Measurements from ENCODE around the gene OR6J1.

The OR6J1 gene

GRCh38 chr14:22671622-22672021 is 27.5 kb upstream of the OR6J1 start:
- no peaks in the 10 kb centered on the region for H3K36me3 ChIP-seq (ENCODE audit: control insufficient read depth, low read length)
- TF ChIP-seq CTCF (IDR thresholded peaks at IDR 0.05; ENCODE audit: low read depth, low read length, poor library complexity, severe bottlenecking) (no peak), EZH2phosphoT487 (IDR thresholded peaks at IDR 0.05; ENCODE audit: borderline replicate concordance, low read length) (no peak)
- peaks cover 4% of the 10 kb centered on the region; the same call in 1 of the 2 replicates for H3K9me3 ChIP-seq (ENCODE audit: control insufficient read depth, insufficient read depth, low read length)
- H3K4me1 ChIP-seq (ENCODE audit: control insufficient read depth, low read length), result no peaks in the 10 kb centered on the region
- H3K4me2 ChIP-seq (ENCODE audit: low read length), result no peak overlapping the region
- peaks cover 2% of the 10 kb centered on the region; the same call in 1 of the 2 replicates for H3K27me3 ChIP-seq (ENCODE audit: control insufficient read depth, low read length)
- H3K9me2 ChIP-seq (replicated peaks; ENCODE audit: control insufficient read depth, low read length), result no peaks in the 10 kb centered on the region
- no peak overlapping the region for H3K27ac ChIP-seq (ENCODE audit: low read depth, low read length)
- H3K79me2 ChIP-seq (ENCODE audit: control insufficient read depth, low read length), result no peaks in the 10 kb centered on the region
- H3F3A ChIP-seq (ENCODE audit: control insufficient read depth, insufficient read depth), result no peaks in the 10 kb centered on the region
- no peaks in the 10 kb centered on the region for H4K20me1 ChIP-seq (ENCODE audit: control insufficient read depth, insufficient read depth, low read depth, low read length)
- no peak overlapping the region for H3K4me3 ChIP-seq (ENCODE audit: low read length)

- TF ChIP-seq EZH2phosphoT487 (IDR thresholded peaks at IDR 0.05; ENCODE audit: borderline replicate concordance, low read length), result no peak
- no peak for TF ChIP-seq CTCF (IDR thresholded peaks at IDR 0.05; ENCODE audit: low read depth, low read length, poor library complexity, severe bottlenecking)
- no peaks in the 10 kb centered on the region for H3K9me2 ChIP-seq (replicated peaks; ENCODE audit: control insufficient read depth, low read length)
- no peak overlapping the region for H3K4me2 ChIP-seq (ENCODE audit: low read length)
- H3K4me1 ChIP-seq (ENCODE audit: control insufficient read depth, low read length), result no peaks in the 10 kb centered on the region
- H3K27ac ChIP-seq (ENCODE audit: low read depth, low read length), result no peak overlapping the region
- no peak overlapping the region for H3K4me3 ChIP-seq (ENCODE audit: low read length)
- H4K20me1 ChIP-seq (ENCODE audit: control insufficient read depth, insufficient read depth, low read depth, low read length), result no peaks in the 10 kb centered on the region
- peaks cover 4% of the 10 kb centered on the region; the same call in 1 of the 2 replicates for H3K9me3 ChIP-seq (ENCODE audit: control insufficient read depth, insufficient read depth, low read length)
- no peaks in the 10 kb centered on the region for H3K79me2 ChIP-seq (ENCODE audit: control insufficient read depth, low read length)
- no peaks in the 10 kb centered on the region for H3F3A ChIP-seq (ENCODE audit: control insufficient read depth, insufficient read depth)
- H3K27me3 ChIP-seq (ENCODE audit: control insufficient read depth, low read length), result peaks cover 2% of the 10 kb centered on the region; the same call in 1 of the 2 replicates
- H3K36me3 ChIP-seq (ENCODE audit: control insufficient read depth, low read length), result no peaks in the 10 kb centered on the region
Observed at GRCh38 chr14:22668863-22669262, 24.7 kb upstream of the OR6J1 start.

- Histone ChIP-seq H3K4me1 (ENCODE audit: control insufficient read depth, low read length) (no peaks in the 10 kb centered on the region), H3K36me3 (ENCODE audit: control insufficient read depth, low read length) (no peaks in the 10 kb centered on the region), H3K9me2 (replicated peaks; ENCODE audit: control insufficient read depth, low read length) (no peaks in the 10 kb centered on the region), H3F3A (ENCODE audit: control insufficient read depth, insufficient read depth) (no peaks in the 10 kb centered on the region), H4K20me1 (ENCODE audit: control insufficient read depth, insufficient read depth, low read depth, low read length) (no peaks in the 10 kb centered on the region), H3K27me3 (ENCODE audit: control insufficient read depth, low read length) (peaks cover 2% of the 10 kb centered on the region; the same call in 1 of the 2 replicates), H3K4me2 (ENCODE audit: low read length) (no peak overlapping the region), H3K9me3 (ENCODE audit: control insufficient read depth, insufficient read depth, low read length) (peaks cover 4% of the 10 kb centered on the region; the same call in 1 of the 2 replicates), H3K4me3 (ENCODE audit: low read length) (no peak overlapping the region), H3K27ac (ENCODE audit: low read depth, low read length) (no peak overlapping the region), H3K79me2 (ENCODE audit: control insufficient read depth, low read length) (no peaks in the 10 kb centered on the region)
- no peak for TF ChIP-seq CTCF (IDR thresholded peaks at IDR 0.05; ENCODE audit: low read depth, low read length, poor library complexity, severe bottlenecking)
- no peak for TF ChIP-seq EZH2phosphoT487 (IDR thresholded peaks at IDR 0.05; ENCODE audit: borderline replicate concordance, low read length)
Observed at GRCh38 chr14:22668417-22668816, 24.3 kb upstream of the OR6J1 start.

Data from DOHH2 (cell line).